Fibroblast of the aortic adventitia (primary cell): Measurements from ENCODE around the gene AATK. TPM values are rescaled to one million over a fixed set of nuclear protein-coding genes. Genes with fewer than 3 reads are reported as not detected.

ENCODE experiments used
- DNase-seq: peaks from one replicate; pipeline ENCODE4 v3.0.0-alpha.2; 2010; ENCODE audit warnings: low read depth
- H3K4me3 ChIP-seq: 2 replicates; pipeline ENCODE4 v1.5.1; 2011; ENCODE audit warnings: low read depth, mild to moderate bottlenecking, control low read depth, low read length, moderate library complexity
- CTCF ChIP-seq: IDR thresholded peaks from 2 replicates; pipeline ENCODE4 v1.5.1; 2011; ENCODE audit warnings: mild to moderate bottlenecking, low read length, control low read depth, inconsistent platforms; ENCODE audit not compliant: insufficient read depth
- total RNA-seq: library from RNA; depleted of rRNA; stranded (reverse); fragments of >200 nt; gene quantifications from 2 replicates; pipeline ENCODE4 v1.2.3, GENCODE V29; 2012; ENCODE audit warnings: low replicate concordance

Gene AATK
- total RNA-seq, 1 donor, result 0.18 TPM

GRCh38 chr17:81126281-81127132 lies 39.5 kb downstream of the AATK start:
- DNase-seq, result no peak
- no peak overlapping the region for H3K4me3 ChIP-seq
- TF ChIP-seq CTCF, result no peak

- no peak for TF ChIP-seq CTCF
- no peak for DNase-seq
- H3K4me3 ChIP-seq, result no peak overlapping the region
These were observed 40.4 kb downstream of the AATK start for GRCh38 chr17:81125573-81126081.

GRCh38 chr17:81124377-81124776 lies 41.6 kb downstream of the AATK start:
- H3K4me3 ChIP-seq, result no peak overlapping the region
- TF ChIP-seq CTCF, result no peak
- no peak for DNase-seq

DNA sequence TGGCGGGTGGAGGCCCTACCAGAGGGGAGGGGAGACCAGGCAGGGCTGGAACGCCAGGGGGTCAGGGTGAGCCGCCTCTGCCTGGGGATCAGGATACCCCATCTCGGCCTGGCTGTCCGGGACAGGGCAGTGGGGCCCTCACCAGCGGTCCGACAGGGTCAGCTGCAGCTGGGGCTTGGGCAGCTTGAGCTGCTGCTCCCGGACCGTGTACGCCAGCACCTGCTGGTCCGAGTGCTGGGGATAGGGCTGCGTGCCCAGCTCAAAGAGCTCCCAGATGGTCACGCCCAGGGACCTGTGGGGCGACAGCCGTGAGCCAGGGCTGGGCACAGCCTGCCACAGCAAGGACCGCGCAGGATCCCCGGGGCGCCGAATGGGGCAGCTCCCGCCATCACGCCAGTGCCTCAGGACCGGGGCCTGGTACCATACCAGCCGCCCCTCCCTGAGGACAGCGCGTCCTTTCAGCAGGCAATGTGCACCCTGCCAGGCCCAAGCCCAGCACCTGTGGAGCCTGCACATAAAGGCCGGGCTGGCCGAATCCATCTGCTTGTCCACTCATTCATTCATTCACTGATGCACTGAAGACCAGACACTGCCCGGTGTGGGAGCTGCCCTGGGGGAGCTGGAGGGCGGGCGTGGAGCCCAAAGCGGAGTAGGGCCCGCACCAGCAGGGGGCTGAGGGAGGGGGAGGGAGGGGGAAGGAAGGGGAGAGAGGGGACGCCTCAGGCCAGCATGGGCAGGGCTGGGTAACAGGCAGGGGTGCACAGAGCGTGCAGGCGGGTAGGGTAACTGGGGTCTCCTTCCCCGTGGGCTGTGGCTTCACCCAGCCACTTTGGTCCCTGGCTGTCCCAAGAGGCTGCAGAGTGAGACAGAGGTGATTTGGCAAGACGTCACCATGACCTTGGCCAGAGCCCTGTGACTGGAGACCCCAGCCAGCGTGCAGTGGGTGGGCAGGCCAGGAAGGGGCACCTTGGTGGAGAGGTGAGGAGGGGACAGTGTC lies 42.7 kb downstream of the AATK start:
- no peak overlapping the region for H3K4me3 ChIP-seq
- DNase-seq, result no peak
- TF ChIP-seq CTCF, result no peak

- DNase-seq, result no peak
- H3K4me3 ChIP-seq, result no peak overlapping the region
- TF ChIP-seq CTCF, result no peak
These were observed 43.9 kb downstream of the AATK start for GRCh38 chr17:81121841-81122733.
